Nephron progenitor cell (in vitro differentiated cells): Measurements from ENCODE around the gene SENP2.

Source experiments
- DNase-seq: peaks from one replicate; pipeline ENCODE4 v3.0.0; 2021
- H3K27ac Mint-ChIP-seq: 2 replicates; pipeline ENCODE4 v1.8.0; 2021; ENCODE audit warnings: mild to moderate bottlenecking, moderate library complexity, mixed read lengths
- H3K27me3 Mint-ChIP-seq: 2 replicates; pipeline ENCODE4 v1.8.0; 2021; ENCODE audit warnings: mild to moderate bottlenecking, low read depth, mixed read lengths; ENCODE audit not compliant: poor library complexity
- H3K36me3 Mint-ChIP-seq: 2 replicates; pipeline ENCODE4 v1.8.0; 2021; ENCODE audit warnings: low read depth, mixed read lengths
- H3K4me1 Mint-ChIP-seq: 2 replicates; pipeline ENCODE4 v1.8.0; 2021; ENCODE audit warnings: mixed read lengths
- H3K4me3 Mint-ChIP-seq: 2 replicates; pipeline ENCODE4 v1.8.0; 2021; ENCODE audit warnings: mild to moderate bottlenecking, moderate library complexity, mixed read lengths
- H3K9me3 Mint-ChIP-seq: 2 replicates; pipeline ENCODE4 v1.8.0; 2021; ENCODE audit warnings: mild to moderate bottlenecking, moderate library complexity, mixed read lengths
- TF ChIP-seq, protein P1 (sequence below): fragments of 200-600 bp; sonication (generic); IDR thresholded peaks from 2 replicates; pipeline ENCODE4 v1.5.0; 2021; ENCODE audit warnings: antibody characterized with exemption

SENP2 gene

DNA sequence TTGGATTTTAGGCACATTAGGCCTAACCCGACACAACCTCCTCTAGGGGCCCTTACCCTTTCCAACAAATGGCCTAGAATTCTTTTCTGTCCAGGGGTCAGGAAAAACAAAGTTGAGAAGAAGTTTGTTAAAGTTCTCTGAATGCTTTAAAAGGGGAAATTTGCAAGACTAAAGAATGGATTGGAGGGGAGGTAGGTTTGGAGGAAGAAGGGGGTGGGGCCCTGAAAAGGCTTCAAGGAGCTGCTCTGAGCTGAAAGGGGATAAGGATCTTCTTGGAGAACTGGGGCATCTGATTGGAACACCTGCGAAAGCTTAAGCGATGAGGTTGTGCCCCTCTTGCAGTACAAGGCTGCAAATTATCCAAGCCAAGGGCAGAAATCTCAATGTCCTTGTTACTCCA, 3.9 kb upstream of the SENP2 start:
- H3K4me1 Mint-ChIP-seq: peaks cover 20% of the 10 kb centered on the region
- TF ChIP-seq, protein P1, sequence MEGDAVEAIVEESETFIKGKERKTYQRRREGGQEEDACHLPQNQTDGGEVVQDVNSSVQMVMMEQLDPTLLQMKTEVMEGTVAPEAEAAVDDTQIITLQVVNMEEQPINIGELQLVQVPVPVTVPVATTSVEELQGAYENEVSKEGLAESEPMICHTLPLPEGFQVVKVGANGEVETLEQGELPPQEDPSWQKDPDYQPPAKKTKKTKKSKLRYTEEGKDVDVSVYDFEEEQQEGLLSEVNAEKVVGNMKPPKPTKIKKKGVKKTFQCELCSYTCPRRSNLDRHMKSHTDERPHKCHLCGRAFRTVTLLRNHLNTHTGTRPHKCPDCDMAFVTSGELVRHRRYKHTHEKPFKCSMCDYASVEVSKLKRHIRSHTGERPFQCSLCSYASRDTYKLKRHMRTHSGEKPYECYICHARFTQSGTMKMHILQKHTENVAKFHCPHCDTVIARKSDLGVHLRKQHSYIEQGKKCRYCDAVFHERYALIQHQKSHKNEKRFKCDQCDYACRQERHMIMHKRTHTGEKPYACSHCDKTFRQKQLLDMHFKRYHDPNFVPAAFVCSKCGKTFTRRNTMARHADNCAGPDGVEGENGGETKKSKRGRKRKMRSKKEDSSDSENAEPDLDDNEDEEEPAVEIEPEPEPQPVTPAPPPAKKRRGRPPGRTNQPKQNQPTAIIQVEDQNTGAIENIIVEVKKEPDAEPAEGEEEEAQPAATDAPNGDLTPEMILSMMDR: no peak
- no peak overlapping the region for H3K4me3 Mint-ChIP-seq
- H3K27ac Mint-ChIP-seq: no peak overlapping the region
- no peaks in the 10 kb centered on the region for H3K9me3 Mint-ChIP-seq
- no peaks in the 10 kb centered on the region for H3K36me3 Mint-ChIP-seq
- peaks cover 45% of the 10 kb centered on the region for H3K27me3 Mint-ChIP-seq
- no peak for DNase-seq

GRCh38 chr3:185582871-185583270, 3.2 kb upstream of the SENP2 start:
- TF ChIP-seq, protein P1: no peak
- Mint-ChIP-seq H3K36me3 (no peaks in the 10 kb centered on the region), H3K27ac (no peak overlapping the region), H3K27me3 (peaks cover 45% of the 10 kb centered on the region), H3K4me1 (peaks cover 20% of the 10 kb centered on the region), H3K9me3 (no peaks in the 10 kb centered on the region), H3K4me3 (no peak overlapping the region)
- DNase-seq: no peak

DNA sequence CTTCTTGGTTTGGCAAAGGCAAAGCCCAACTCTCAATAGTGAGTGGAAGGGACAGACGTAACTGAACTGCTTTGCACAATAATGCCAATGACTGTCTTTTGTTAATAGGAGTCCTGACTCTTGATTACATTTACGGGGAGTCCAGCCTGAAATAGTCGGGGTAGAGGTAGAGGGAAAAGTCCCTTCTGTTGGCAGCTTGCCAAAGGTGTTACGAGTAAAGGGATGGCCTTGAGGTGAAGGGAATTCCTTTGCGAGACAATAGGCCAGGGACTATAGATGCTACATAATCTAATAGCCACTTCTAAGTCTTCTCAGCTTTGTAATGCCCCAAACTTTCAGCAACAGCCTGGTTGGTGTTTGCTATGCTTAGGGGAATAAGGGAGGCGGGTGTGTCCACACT, 2.2 kb upstream of the SENP2 start:
- TF ChIP-seq, protein P1: no peak
- H3K36me3 Mint-ChIP-seq: no peaks in the 10 kb centered on the region
- H3K9me3 Mint-ChIP-seq: no peaks in the 10 kb centered on the region
- no peak overlapping the region for H3K4me3 Mint-ChIP-seq
- DNase-seq: no peak
- peaks cover 45% of the 10 kb centered on the region for H3K27me3 Mint-ChIP-seq
- H3K4me1 Mint-ChIP-seq: peaks cover 28% of the 10 kb centered on the region
- no peak overlapping the region for H3K27ac Mint-ChIP-seq

DNA sequence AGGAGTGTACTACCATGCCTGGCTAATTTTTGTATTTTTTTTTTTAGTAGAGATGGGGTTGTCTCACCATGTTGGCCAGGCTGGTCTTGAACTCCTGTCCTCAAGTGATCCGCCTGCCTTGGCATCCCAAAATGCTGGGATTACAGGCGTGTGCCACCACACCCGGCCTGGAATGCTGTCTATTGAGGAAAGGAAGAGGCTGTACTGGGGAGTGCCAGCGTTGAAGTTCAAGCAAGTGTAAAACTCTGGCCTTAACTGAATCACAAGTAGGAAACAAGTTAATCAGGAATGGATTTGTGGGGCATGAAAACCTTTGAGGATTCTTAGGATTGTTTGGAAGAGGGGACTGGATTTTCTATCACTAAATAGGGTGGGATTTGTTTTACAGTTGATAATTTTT, 1.4 kb upstream of the SENP2 start:
- no peak overlapping the region for H3K27ac Mint-ChIP-seq

GRCh38 chr3:185585518-185585858, 607 bp upstream of the SENP2 start:
- peaks cover 28% of the 10 kb centered on the region for H3K4me1 Mint-ChIP-seq
- no peaks in the 10 kb centered on the region for H3K36me3 Mint-ChIP-seq
- no peak for DNase-seq
- TF ChIP-seq, protein P1: no peak
- H3K4me3 Mint-ChIP-seq: peak overlapping the region; percentile 90
- peaks cover 40% of the 10 kb centered on the region for H3K27me3 Mint-ChIP-seq
- peak overlapping the region; percentile 99 for H3K27ac Mint-ChIP-seq
- H3K9me3 Mint-ChIP-seq: no peaks in the 10 kb centered on the region

More for the DNA sequence above, 1.4 kb upstream of the SENP2 start:
- H3K4me1 Mint-ChIP-seq: peaks cover 28% of the 10 kb centered on the region
- no peak for DNase-seq
- TF ChIP-seq, protein P1: no peak
- no peaks in the 10 kb centered on the region for H3K9me3 Mint-ChIP-seq
- peak overlapping the region; percentile 48 for H3K4me3 Mint-ChIP-seq
- H3K27me3 Mint-ChIP-seq: peaks cover 45% of the 10 kb centered on the region
- H3K36me3 Mint-ChIP-seq: no peaks in the 10 kb centered on the region

DNA sequence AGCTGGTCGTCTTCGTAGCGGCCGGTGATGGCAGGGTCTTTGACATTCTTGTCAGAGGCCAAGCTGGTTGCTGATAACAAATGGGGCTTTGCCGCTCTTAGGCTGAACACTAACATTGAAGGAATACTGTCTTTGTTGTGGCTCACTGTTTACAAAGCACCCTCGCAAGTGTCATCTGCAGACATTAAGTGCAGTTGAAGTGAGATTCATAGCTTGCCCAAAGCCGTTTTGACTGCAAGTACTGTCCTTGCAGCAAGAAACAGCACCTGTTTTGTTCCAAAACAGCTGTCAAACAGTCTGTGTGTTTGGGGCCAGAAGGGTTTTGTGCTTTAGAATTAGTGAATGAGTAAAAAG, 568 bp downstream of the SENP2 start:
- DNase-seq: no peak
- H3K27ac Mint-ChIP-seq: peak overlapping the region; percentile 99

More for the DNA sequence above, 568 bp downstream of the SENP2 start:
- Mint-ChIP-seq H3K4me3 (peak overlapping the region; percentile 90), H3K36me3 (no peaks in the 10 kb centered on the region), H3K9me3 (no peaks in the 10 kb centered on the region), H3K4me1 (peaks cover 28% of the 10 kb centered on the region), H3K27me3 (peaks cover 30% of the 10 kb centered on the region)
- TF ChIP-seq, protein P1: no peak
